OCI-M1 (cell line): Measurements from ENCODE around the gene NAXD.
A peak's percentile ranks its signal among the peaks of the same experiment; 100 is the strongest.
"Not testable (repeated sequence)": the region's sequence is repeated elsewhere in the genome, so short reads cannot be mapped to it uniquely, and the experiment has no call there.

Source experiments
- DNase-seq: peaks from one replicate; lab custom pipeline; 2025; lab: John Stamatoyannopoulos, UW

The NAXD gene

GRCh38 chr13:110593430-110594130, 21.8 kb upstream of the NAXD start:
- DNase-seq: peak; percentile 86

- DNase-seq: no peak
These were observed 18.2 kb upstream of the NAXD start for GRCh38 chr13:110597041-110597689.

DNA sequence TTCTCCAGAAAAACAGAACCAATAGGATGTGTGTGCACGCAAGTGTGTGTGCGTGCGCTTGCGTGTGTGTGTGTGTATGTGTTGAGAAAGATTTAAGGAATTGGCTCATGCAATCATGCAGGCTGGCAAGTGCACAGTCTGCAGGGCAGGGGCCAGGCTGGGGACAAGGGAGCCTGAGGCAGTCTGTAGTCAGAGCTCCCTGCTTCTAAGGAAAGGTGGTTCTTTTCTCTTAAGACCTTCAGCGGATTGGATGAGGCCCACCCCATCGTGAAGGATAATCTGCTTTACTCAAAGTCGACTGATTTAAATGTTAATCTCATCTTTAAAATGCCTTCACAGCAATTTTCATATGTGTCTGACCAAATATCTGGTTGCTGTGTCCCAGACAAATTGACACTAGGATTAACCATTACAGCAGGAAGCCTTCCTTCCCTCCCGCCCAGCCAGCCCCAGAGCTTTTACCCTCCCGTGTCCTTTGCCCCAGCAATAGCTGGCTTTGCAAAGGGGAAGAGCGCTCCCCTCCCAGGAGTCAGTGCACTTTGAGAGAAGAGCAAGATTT, 15.0 kb upstream of the NAXD start:
- no peak for DNase-seq

DNA sequence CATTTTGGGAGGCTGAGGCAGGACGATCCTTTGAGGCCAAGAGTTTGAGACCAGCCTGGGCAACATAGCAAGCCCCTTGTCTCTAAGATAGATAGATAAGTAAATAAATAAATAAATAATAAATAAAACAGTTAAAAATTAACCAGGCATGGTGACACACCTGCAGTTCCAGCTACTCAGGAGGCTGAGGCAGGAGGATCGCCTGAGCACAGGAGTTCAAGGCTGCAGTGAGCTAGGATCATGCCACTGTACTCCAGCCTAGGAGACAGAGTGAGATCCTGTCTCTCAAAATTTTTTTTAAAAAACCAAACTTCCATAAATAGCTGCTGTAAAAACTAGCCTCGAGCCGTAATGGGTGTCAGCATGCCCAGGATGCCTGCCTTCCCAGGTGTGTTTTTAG, 14.4 kb upstream of the NAXD start:
- no peak for DNase-seq

DNA sequence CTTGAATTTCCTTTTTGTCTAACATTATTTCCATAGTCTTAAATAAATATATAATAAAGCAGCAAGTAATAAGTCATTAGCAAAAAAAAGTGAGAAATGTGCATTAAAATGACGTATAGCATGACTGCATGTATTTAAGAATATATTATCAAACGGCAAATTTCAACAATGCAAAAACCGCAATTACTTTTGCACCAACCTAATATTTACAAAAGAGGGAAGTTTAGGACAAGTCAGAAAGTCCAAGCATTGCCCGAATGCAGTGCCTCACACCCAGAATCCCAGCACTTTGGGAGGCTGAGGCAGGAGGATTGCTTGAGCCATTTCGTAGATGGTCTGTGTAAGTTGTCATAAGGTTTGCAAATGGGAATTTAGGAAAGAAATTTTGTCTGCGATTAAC, 10.2 kb upstream of the NAXD start:
- DNase-seq: no peak

DNA sequence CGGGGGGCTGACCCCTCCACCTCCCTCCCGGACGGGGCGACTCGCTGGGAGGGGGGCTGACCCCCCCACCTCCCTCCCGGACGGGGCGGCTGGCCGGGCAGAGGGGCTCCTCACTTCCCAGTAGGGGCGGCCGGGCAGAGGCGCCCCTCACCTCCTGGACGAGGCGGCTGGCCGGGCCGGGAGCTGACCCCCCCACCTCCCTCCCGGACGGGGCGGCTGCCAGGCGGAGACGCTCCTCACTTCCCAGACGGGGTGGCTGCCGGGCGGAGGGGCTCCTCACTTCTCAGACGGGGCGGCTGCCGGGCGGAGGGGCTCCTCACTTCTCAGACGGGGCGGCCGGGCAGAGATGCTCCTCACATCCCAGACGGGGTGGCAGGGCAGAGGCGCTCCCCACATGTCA, 9.1 kb upstream of the NAXD start:
- DNase-seq: not testable (repeated sequence)

DNA sequence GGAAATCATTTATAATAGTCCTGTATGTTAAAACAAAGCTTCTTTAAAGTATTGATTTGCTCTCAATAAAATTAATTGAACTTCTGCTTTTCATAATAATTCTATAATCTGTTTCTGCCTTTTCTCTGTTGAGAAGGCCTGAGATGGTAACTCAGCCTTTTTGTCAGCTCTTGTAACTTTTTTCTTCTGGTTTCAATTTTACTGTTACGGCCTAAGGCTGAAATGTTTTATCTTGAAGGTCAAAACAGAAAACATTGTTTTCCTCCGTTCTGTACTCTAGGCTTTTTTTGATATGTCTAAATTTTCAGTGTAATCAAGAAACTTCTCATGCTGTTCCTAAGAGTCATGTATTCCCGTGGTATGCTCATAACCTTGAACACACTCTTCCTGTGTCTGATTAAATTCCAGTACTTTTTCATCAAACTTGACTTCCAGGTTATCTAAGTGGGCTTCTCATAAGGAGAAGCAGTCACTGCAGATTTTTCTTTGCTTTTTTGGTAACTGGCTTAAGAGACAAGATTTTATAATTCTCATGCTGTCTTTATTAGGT, 7.6 kb upstream of the NAXD start:
- DNase-seq: no peak

DNA sequence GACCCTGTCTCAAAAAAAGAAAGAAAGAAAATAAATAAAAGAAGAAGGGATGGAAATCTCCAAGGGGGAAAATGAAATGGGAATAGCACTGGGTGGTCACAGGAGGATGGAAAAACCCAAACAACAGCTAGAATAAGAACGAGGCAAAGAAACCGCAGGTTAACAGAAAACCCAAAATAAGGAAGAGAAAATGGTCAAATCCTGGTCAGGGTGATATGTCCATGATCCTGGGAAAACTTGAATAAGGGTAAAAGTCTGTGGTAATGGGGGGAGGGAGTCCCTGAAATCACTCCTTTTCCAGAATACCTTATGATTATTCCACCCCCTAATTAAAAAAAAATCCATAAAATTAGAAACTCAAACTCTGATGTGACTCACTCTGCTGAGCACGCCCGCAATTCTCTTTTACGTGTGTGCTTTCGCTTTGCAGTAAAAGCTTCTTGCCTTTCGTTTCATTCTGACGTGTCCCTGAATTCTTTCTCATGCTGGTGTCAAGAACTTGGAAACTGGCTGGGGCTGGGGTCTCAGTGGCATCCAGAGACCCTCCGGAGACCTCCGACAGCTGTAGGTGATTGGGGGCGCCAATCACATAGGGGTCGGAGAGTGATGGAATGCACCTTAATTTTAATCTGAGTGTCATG, 4.3 kb upstream of the NAXD start:
- DNase-seq: no peak

DNA sequence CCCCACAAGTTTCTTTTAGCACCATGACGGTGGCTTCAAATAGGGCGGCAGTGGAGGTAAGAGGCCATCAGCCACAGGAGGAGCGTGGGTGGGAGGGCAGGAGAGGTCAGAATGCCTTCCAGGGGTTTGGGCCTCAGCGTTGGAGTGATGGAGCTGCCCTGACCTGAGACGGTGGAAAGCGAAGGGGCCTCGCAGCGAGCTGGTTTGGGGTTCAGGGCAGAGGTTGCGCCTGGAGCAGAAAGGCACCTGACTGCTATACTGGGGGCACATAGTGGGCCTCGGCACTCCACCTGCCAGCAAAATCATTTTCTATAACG, 382 bp upstream of the NAXD start:
- no peak for DNase-seq

DNA sequence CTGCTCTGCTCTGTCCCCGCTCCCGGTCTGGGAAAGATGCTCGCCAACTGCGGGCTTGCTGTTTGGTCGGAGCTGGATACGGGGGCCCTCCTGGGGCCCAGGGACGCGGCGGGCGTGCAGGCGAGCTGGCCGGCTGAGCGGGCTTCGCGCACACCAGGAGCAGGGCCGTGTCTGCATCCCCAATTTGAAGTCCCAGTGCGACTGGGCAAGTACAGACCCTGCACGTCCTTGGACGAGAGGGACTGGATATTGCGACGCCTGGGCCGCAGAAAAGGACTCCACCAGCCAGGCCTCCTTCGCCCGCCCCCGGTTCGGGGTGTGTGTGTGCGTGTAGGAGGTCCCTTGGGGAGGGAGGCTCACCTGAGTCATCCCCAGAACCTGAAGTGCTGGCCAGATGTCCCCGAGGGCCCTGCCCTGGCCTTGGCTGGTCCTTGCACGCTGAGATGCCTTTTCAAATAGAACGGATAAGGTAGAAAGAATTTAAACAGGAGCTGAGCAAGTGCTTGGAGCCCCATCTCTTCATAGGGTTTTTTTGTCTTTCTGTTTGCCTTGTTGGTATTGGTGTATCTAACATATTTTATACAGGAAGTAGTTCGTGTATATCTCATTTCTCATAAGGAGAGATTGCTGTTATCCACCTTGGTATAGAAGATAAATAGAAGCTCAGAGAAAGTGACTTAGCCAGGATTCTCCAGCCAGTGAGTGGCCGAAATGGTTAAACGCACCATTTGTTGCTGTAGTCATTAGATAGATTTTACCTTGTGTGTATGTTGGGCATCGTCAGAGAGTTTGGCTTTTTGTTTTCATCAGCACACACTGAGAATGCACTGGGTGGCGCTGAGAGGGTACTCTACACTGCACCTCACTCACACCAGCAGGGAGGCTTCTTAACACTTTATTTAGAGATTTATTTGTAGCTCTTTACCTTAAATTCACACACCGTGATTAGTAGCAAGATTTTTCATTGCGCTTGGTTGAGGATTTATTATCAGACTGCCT, 1.1 kb downstream of the NAXD start:
- peak; percentile 57 for DNase-seq

GRCh38 chr13:110617321-110618072, 2.2 kb downstream of the NAXD start:
- DNase-seq: peak; percentile 61

GRCh38 chr13:110618167-110618566, 2.8 kb downstream of the NAXD start:
- DNase-seq: no peak

GRCh38 chr13:110618780-110619179, 3.4 kb downstream of the NAXD start:
- no peak for DNase-seq

GRCh38 chr13:110620596-110620995, 5.3 kb downstream of the NAXD start:
- no peak for DNase-seq

- DNase-seq: no peak
These were observed 9.7 kb downstream of the NAXD start for GRCh38 chr13:110624766-110625756.

DNA sequence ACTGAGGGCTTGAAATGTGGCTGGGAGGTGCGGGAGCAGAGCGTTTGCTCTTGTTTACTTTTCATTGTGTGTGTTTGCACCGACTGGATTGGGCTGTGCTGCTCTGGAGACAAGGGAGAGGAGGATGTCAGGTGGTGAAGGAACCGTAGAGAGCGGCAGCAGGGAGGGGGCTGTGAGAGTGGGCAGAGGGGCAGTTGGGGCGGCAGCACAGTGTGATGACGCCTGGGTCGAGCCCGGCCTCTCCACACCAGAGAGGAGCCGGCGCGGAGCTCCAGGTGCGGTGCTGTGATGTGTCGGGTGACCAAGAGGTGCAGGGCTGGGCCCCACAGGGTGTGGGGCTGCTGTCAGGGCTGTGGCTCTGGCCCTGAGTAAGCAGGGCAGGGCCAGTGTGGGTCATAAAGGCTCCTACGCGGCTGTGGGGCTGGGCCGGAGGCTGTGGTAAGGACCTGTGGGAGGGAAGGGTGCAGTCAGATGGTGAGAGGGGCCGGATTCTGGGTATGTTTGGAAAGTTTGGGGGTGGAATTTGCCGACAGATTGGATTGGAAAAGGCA, 10.5 kb downstream of the NAXD start:
- DNase-seq: no peak

DNA sequence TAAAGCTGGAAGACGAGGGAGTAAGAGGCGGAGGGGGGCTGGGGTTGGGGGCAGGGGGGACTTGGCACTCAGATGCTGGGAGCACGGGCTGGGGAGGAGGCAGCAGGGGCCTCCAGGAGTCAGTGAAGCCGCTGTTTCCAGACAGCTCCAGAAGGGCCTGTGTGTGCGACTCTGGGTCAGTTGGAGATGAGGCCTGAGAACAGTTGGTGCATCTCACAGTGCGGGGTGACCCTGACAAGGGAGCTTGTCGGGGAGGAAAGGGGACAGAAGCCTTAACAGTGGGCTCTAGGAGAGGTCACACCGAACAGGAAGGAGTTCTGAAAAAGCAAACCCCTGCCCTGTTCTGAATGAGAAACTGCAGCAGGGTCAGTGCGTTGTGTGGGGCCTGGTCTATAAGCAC, 11.2 kb downstream of the NAXD start:
- no peak for DNase-seq

DNA sequence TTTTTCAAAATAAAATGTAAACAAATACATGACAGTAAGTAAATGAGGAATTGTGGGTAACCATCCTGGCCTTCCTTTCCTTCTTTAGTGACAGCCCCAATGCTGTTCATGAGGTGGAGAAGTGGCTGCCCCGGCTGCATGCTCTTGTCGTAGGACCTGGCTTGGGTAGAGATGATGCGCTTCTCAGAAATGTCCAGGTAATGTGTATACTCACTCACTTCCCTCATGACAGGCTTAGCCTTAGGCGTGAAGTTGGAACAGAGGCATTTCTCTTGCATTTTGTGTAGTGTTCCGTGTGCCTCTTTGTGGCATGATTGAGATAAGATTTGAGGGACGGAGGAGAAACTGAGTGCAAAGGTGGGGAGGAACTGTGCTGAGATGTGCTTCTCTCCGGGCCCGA, 12.0 kb downstream of the NAXD start:
- DNase-seq: no peak

DNA sequence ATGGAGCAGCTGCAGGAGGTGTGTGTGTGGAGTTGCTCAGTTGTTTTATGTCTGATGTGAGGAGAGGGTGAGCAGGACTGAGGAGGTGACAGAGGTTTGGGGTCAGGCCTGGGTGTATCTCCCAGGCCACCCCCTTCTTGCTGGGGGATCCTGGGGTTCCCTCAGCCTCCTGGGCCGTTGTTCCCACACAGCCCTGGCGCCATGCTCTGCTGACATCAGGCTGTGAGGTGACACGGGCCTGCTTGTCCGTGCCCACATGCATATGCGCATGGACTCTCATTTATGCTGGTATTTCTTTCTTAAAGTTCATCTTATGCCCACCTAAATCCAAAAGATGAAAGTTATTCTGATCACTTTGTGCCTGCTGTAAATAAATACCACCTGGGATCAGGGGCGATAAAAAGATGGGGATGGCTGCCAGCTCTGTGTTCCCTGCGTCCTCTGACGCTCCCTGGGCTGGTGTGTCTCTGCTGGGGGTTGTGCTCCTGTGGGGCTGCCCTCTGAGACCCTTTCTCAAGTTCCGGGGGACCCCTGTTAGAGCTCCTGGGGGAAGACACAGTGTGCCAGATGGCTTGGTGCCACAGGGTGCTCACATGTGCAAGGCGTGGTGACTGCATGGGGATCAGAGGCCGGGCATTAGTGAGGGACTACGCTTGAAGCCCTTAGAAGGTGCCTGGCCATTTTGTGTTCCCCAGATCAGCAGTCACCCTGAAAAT, 12.6 kb downstream of the NAXD start:
- DNase-seq: no peak
